Measurements from ENCODE around the gene CMKLR1. TPM values are rescaled to one million over a fixed set of nuclear protein-coding genes. Genes with fewer than 3 reads are reported as not detected.

Gene CMKLR1
- total and polyA plus RNA-seq, 2 donors (not counting 3 experiments of a cell fraction or from before 2014, with no cell fraction given): 0.61 TPM; not detected in 1

DNA sequence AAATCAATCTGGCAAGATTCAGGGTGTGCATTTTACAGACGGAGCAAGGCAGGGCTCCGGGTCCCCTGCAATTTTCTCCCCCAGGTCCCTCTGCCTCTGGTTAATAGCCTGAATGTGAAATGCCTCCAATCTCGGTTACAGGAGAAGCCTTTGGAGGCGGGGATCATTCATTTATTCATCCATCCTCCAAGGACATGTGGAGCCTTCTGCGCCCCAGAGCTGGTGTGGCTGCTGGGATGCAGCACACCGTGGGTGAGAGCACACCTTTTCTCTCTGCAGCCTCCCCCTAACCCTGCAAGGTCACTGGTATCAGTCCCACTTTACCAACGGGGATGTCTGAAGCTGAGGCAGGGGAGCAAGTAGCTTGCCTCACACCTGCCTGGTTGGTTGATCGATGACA is 35.4 kb downstream of the CMKLR1 start:
- Histone ChIP-seq H3K4me3 (replicated peaks in 1 of 3; ENCODE audit: insufficient read depth in 1 of 3, low read depth in 1 of 3, low read length in 3 of 3) (no peak overlapping the region), H3K4me1 (ENCODE audit: control insufficient read depth, extremely low read depth, insufficient read depth, low read length) (peaks cover 39% of the 10 kb centered on the region), H3K4me2 (ENCODE audit: insufficient read depth, low read length) (no peak overlapping the region), H3K9me3 (replicated peaks; ENCODE audit: control insufficient read depth, insufficient read depth, low read length) (no peaks in the 10 kb centered on the region), H3K79me2 (ENCODE audit: control insufficient read depth, insufficient read depth, low read length) (no peaks in the 10 kb centered on the region), H3K36me3 (ENCODE audit: control insufficient read depth in 2 of 2, extremely low read depth in 1 of 2, insufficient read depth in 2 of 2, low read length in 2 of 2) (no peaks in the 10 kb centered on the region), H3K9me1 (replicated peaks; ENCODE audit: control insufficient read depth, extremely low read depth, insufficient read depth, low read length) (no peaks in the 10 kb centered on the region), H3K27me3 (ENCODE audit: control insufficient read depth in 2 of 2, insufficient read depth in 2 of 2, low read length in 2 of 2) (no peaks in the 10 kb centered on the region), H3K27ac (ENCODE audit: insufficient read depth, low read depth, low read length) (no peak overlapping the region), H4K20me1 (replicated peaks; ENCODE audit: control insufficient read depth, extremely low read depth, insufficient read depth, low read length) (no peaks in the 10 kb centered on the region), H3K9ac (replicated peaks; ENCODE audit: extremely low read depth, insufficient read depth, low read length) (no peak overlapping the region), H2AFZ (ENCODE audit: low read depth, low read length) (no peak overlapping the region)
- no TSS peak for BruUV-seq (replicated peaks)
- dilution Hi-C loops (cut with MboI; ENCODE audit: extremely low pct_ligation_motif_present, low sequenced_read_pairs): no loop called here
- no peak for TF ChIP-seq EZH2 (IDR thresholded peaks at IDR 0.05; ENCODE audit: borderline replicate concordance, low read depth, low read length, severe bottlenecking)
- no peak for TF ChIP-seq POLR2AphosphoS5 (IDR thresholded peaks at IDR 0.05; ENCODE audit: insufficient read depth, low read depth, low read length)
- no peak for TF ChIP-seq GATA2 (IDR thresholded peaks at IDR 0.05; ENCODE audit: insufficient read depth, insufficient read length, low read depth, low read length)
- TF ChIP-seq MYC (IDR thresholded peaks at IDR 0.05; ENCODE audit: low read depth, low read length): no peak
- TF ChIP-seq, protein P1, sequence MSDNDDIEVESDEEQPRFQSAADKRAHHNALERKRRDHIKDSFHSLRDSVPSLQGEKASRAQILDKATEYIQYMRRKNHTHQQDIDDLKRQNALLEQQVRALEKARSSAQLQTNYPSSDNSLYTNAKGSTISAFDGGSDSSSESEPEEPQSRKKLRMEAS (IDR thresholded peaks at IDR 0.05; ENCODE audit: insufficient read depth, insufficient read length): no peak
- no peak for TF ChIP-seq FOS (IDR thresholded peaks at IDR 0.05; ENCODE audit: borderline replicate concordance, insufficient read depth, low read length)
- TF ChIP-seq POLR2A (IDR thresholded peaks at IDR 0.05; ENCODE audit: low read depth, low read length): no peak
- TF ChIP-seq CTCF (IDR thresholded peaks at IDR 0.05; ENCODE audit: extremely low read depth in 1 of 2, insufficient read depth in 1 of 2, low read depth in 1 of 2, low read length in 2 of 2): no peak
- TF ChIP-seq JUN (IDR thresholded peaks at IDR 0.05; ENCODE audit: borderline replicate concordance, insufficient read depth, insufficient read length, low read depth): no peak
- FAIRE-seq (no peak), DNase-seq (ENCODE audit: low read depth, low spot score) (no peak)
- CTCF ChIA-PET: no interaction called here
- intact Hi-C loops (cut with micrococcal nuclease): loop anchor here (5.0 kb wide), 1 partner anchor 154 kb away; no protein-coding TSS in a partner anchor
- POLR2A ChIA-PET: interaction anchor here (1.3 kb wide), 1 partner anchor 40 kb away, joined by 3 read pairs; no protein-coding TSS in a partner anchor
